BJ (cell line): Measurements from ENCODE around the gene ADCY2. TPM values are rescaled to one million over a fixed set of nuclear protein-coding genes. Genes with fewer than 3 reads are reported as not detected.
"Not testable (repeated sequence)": the region's sequence is repeated elsewhere in the genome, so short reads cannot be mapped to it uniquely, and the experiment has no call there.

Source experiments
- CTCF ChIA-PET: fragments of 350-600 bp; formaldehyde crosslinking; extraction: SDS; loops from one replicate; lab custom pipeline; 2021; ENCODE audit warnings: antibody characterized with exemption, inconsistent platforms; lab: Yijun Ruan, JAX
- POLR2A ChIA-PET: fragments of 300-600 bp; sonication (Branson Sonifier 250); formaldehyde crosslinking; extraction: SDS; loops from one replicate; lab custom pipeline; 2021; ENCODE audit warnings: antibody characterized with exemption; lab: Charles Lee
- DNase-seq: peaks from one replicate; pipeline ENCODE4 v3.0.0-alpha.2; 2011; ENCODE audit warnings: low read depth
- H3K27me3 ChIP-seq: 2 replicates; pipeline ENCODE4 v1.6.0; 2011; ENCODE audit warnings: low read length; ENCODE audit not compliant: control insufficient read depth, insufficient read depth
- H3K36me3 ChIP-seq: 2 replicates; pipeline ENCODE4 v1.5.1; 2011; ENCODE audit warnings: low read length; ENCODE audit not compliant: control insufficient read depth, insufficient read depth
- H3K4me3 ChIP-seq: 2 replicates; pipeline ENCODE4 v1.5.1; 2011; ENCODE audit warnings: low read depth, mild to moderate bottlenecking, control low read depth, low read length
- polyA plus RNA-seq: library from polyadenylated mRNA; depleted of rRNA; stranded (reverse); fragments of >200 nt; gene quantifications from 2 replicates; pipeline ENCODE4 v1.2.3, GENCODE V29; 2011
- TF ChIP-seq, protein P1 (sequence below): IDR thresholded peaks from 2 replicates; pipeline ENCODE4 v1.5.1; 2011; ENCODE audit warnings: low read depth, mild to moderate bottlenecking, control low read depth, inconsistent platforms, low read length, moderate library complexity; ENCODE audit not compliant: insufficient read depth

The ADCY2 gene
- polyA plus RNA-seq, 1 experiment: not detected

DNA sequence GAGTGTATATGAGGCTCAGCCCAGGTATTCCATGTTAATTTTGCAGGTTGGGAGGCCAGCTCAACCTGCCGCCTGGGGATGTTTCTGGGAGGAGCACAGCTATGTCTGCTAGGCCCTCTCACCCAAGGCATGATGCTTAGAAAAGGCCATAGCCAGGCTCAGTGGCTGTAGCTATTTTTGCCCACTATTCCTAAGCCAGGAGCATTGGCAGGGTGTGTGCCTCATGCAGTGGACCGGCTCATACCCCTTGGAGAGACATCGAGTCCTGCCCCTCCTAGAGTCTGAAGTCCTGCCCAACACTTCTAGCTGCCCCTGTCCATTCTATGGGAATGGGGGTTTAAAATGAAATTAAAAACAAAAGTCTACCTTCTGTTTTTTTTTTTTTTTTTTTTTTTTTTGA is 22.3 kb downstream of the ADCY2 start:
- ChIA-PET POLR2A (no interaction called here), CTCF (no interaction called here)
- Histone ChIP-seq H3K36me3 (no peaks in the 10 kb centered on the region), H3K27me3 (no peaks in the 10 kb centered on the region), H3K4me3 (no peak overlapping the region)
- TF ChIP-seq, protein P1, sequence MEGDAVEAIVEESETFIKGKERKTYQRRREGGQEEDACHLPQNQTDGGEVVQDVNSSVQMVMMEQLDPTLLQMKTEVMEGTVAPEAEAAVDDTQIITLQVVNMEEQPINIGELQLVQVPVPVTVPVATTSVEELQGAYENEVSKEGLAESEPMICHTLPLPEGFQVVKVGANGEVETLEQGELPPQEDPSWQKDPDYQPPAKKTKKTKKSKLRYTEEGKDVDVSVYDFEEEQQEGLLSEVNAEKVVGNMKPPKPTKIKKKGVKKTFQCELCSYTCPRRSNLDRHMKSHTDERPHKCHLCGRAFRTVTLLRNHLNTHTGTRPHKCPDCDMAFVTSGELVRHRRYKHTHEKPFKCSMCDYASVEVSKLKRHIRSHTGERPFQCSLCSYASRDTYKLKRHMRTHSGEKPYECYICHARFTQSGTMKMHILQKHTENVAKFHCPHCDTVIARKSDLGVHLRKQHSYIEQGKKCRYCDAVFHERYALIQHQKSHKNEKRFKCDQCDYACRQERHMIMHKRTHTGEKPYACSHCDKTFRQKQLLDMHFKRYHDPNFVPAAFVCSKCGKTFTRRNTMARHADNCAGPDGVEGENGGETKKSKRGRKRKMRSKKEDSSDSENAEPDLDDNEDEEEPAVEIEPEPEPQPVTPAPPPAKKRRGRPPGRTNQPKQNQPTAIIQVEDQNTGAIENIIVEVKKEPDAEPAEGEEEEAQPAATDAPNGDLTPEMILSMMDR: no peak
- DNase-seq: no peak

DNA sequence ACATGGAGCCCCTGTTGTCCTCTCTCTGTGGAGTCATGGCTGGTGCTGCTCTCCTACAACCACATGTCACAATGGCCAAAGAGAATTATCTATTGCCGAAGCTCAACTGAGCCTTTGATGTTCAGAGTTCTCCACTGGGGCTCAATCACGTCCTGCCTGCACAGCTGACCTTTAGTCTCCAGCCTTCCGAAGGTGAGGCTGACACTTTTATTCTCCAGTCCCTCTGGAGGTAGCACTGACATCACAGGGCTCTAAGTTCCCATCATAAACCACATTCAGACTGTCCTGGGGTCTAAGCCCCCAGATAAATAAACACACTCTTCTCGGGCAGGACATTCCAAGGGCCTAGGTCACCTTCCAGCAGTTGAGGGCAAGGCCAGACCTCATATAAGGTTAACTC is 23.4 kb downstream of the ADCY2 start:
- no peaks in the 10 kb centered on the region for H3K36me3 ChIP-seq
- TF ChIP-seq, protein P1: no peak
- H3K4me3 ChIP-seq: no peak overlapping the region
- ChIA-PET CTCF (no interaction called here), POLR2A (no interaction called here)
- no peaks in the 10 kb centered on the region for H3K27me3 ChIP-seq
- no peak for DNase-seq

DNA sequence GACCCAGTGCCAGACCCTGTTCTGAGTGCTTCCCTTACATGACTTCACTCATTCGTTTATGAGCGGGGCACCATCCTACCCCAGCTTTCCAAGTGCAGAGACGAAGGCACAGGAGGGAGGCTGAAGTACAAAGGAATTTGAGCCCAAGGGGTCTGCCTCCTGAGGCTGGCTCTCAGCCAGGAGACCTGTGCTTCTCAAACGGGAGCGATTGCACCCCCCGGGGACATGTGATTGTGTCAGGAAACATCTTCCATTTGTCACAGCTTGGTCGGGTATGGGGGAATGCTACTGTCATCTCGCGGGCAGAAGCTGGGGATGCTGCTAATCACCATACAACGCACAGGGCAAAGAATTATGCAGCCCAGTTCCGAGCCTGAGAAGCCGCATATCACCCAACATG is 23.9 kb downstream of the ADCY2 start:
- no peaks in the 10 kb centered on the region for H3K36me3 ChIP-seq
- no peaks in the 10 kb centered on the region for H3K27me3 ChIP-seq
- CTCF ChIA-PET: no interaction called here
- H3K4me3 ChIP-seq: no peak overlapping the region
- POLR2A ChIA-PET: no interaction called here
- no peak for DNase-seq
- TF ChIP-seq, protein P1: no peak

DNA sequence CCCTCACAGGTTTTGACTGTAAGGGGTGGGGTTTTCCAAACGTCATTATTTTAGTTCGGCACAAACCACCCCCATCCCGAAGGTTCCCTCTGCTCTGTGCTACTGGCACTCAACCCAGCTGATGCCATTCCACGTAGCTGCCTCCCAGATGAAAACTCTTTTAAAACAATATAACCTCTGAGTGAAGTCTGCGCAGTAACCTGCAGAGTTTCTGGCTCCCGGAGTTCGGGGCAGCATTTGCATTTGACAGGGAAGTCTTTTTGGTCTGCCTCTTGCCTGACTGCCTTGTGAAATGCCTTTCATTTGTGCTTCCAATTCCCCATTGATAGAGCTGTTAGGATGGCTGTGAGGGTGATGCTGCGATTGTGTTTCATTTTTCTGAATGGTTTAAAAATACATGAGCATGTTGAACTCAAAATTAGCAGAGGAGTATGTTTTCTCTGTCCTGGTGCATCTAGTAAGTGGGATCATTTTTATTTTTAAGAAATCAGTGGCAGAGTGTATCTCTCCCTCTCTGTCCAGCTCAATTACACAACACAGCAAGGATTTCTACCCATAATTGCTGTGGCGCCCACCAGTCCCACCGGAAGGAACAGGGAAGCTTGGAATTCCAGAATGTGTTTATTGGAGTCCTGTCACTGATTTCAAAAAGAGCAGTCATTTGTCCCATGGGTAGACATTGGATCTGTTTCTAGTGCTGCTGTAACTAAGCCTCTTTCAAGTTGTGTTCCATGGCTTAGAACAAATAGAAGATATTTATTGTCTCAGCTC is 24.8 kb downstream of the ADCY2 start:
- no peaks in the 10 kb centered on the region for H3K27me3 ChIP-seq
- DNase-seq: no peak
- ChIA-PET CTCF (interaction anchor here (0.7 kb wide), 1 partner anchor 1929 kb away, joined by 3 read pairs; no protein-coding TSS in a partner anchor), POLR2A (no interaction called here)
- no peak overlapping the region for H3K4me3 ChIP-seq
- H3K36me3 ChIP-seq: no peaks in the 10 kb centered on the region
- TF ChIP-seq, protein P1: no peak

DNA sequence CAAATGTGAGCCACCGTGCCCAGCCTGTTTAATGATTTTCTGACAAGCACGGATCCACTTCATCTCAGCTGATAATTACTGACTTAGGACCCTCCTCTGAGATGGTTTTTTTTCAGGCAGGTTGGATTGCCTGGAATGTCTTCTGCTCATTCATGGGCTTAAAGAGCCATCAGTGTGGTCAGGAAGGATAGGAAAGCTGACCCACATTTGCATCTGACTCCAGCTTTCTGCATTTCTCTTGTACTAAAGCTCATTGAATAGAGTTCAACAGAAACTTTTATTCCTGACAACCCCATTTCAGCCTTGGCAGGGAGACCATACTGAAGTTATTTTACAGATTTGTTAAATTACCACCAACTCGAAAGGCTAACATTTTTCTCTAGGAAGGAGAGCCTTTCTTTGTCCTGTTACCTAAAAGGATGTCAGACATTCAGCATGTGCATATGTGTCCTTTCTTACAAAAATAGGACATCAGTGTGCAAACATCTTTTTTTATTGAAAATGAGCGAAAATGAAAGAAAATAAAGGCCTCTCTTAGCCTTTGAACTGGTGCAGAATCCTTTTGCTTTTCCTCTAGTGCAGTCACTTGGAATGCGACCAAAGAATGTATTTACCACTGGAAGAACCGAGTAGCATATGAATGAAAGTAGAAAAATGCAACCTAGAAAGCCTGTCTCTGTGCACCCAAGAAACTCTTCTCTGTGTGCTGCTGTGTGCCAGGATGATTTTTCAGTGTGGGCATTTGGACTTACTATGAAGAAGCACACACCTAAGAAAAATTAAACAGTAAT is 26.6 kb downstream of the ADCY2 start:
- no peak overlapping the region for H3K4me3 ChIP-seq
- POLR2A ChIA-PET: no interaction called here
- CTCF ChIA-PET: no interaction called here
- no peaks in the 10 kb centered on the region for H3K27me3 ChIP-seq
- H3K36me3 ChIP-seq: no peaks in the 10 kb centered on the region
- DNase-seq: no peak
- TF ChIP-seq, protein P1: no peak

DNA sequence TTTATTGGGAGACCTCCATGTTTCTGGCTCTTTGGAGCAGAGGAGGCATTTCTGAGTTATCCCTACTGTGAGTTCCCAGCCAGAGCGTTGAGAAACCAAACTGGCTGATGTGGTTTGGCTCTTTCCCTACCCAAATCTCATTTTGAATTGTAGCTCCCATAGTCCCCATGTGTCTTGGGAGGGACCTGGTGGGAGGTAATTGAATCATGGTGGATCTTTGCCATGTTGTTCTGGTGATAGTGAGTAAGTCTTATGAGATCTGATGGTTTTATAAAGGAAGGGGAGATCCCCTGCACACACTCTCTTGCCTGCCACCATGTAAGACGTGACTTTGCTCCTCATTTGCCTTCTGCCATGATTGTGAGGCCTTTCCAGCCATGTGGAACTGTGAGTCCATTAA is 27.3 kb downstream of the ADCY2 start:
- H3K4me3 ChIP-seq, H3K36me3 ChIP-seq, H3K27me3 ChIP-seq, DNase-seq, POLR2A ChIA-PET, CTCF ChIA-PET: not testable (repeated sequence)
